ENCODE measurements around the gene TSPYL2. TPM values are rescaled to one million over a fixed set of nuclear protein-coding genes. Genes with fewer than 3 reads are reported as not detected.

The TSPYL2 gene
- 10 to 100 TPM; 49.6 to 97.4 TPM for total RNA-seq

- peaks cover 33 to 34% of the 10 kb centered on the region in 2 donors for H3K36me3 Mint-ChIP-seq
- DNase-seq (ENCODE audit: low spot score in 2 of 2) (peak; percentile 89 to 95), ATAC-seq (peak; percentile 85 to 86)
- H3K27ac Mint-ChIP-seq: peak within 1 kb of the TSS; percentile 96 to 97
- H3K9me3 Mint-ChIP-seq: no peaks in the 10 kb centered on the region
These were observed at the start of gene TSPYL2 for GRCh38 chrX:53081925-53082772. Gene TSPYL2, plus strand, starts transcription at chrX:53082367. Its CDS starts 132 bp downstream, at chrX:53082499.

GRCh38 chrX:53036149-53036548, 46.0 kb upstream of the TSPYL2 start:
- ATAC-seq: no peak
- H3K9me3 Mint-ChIP-seq: no peaks in the 10 kb centered on the region
- H3K36me3 Mint-ChIP-seq: no peaks in the 10 kb centered on the region

GRCh38 chrX:53039236-53039635, 42.9 kb upstream of the TSPYL2 start:
- no peaks in the 10 kb centered on the region for H3K36me3 Mint-ChIP-seq
- ATAC-seq (no peak), DNase-seq (ENCODE audit: low spot score in 2 of 2) (no peak)
- H3K27ac Mint-ChIP-seq: no peak overlapping the region
- H3K9me3 Mint-ChIP-seq: no peaks in the 10 kb centered on the region

More at GRCh38 chrX:53036149-53036548, 46.0 kb upstream of the TSPYL2 start:
- DNase-seq (ENCODE audit: low spot score in 2 of 2): no peak
- H3K27ac Mint-ChIP-seq: no peak overlapping the region

GRCh38 chrX:53044995-53045394, 37.2 kb upstream of the TSPYL2 start:
- H3K9me3 Mint-ChIP-seq: no peaks in the 10 kb centered on the region

GRCh38 chrX:53047228-53047627, 34.9 kb upstream of the TSPYL2 start:
- Mint-ChIP-seq H3K27ac (no peak overlapping the region), H3K36me3 (no peaks in the 10 kb centered on the region), H3K9me3 (no peaks in the 10 kb centered on the region)
- DNase-seq (ENCODE audit: low spot score in 2 of 2) (no peak), ATAC-seq (no peak)

More at GRCh38 chrX:53044995-53045394, 37.2 kb upstream of the TSPYL2 start:
- H3K27ac Mint-ChIP-seq: no peak overlapping the region
- DNase-seq (ENCODE audit: low spot score in 2 of 2) (no peak), ATAC-seq (no peak)
- H3K36me3 Mint-ChIP-seq: no peaks in the 10 kb centered on the region

- Mint-ChIP-seq H3K27ac (no peak within 1 kb of the TSS), H3K9me3 (no peaks in the 10 kb centered on the region), H3K36me3 (no peaks in the 10 kb centered on the region)
- DNase-seq (ENCODE audit: low spot score in 2 of 2): no peak
- no peak for ATAC-seq
These were observed 33.7 kb upstream of the TSPYL2 start, which contains the start of gene GPR173 for GRCh38 chrX:53048169-53049126. Gene GPR173, plus strand, starts transcription at chrX:53048789. Its CDS starts 27,833 bp downstream, at chrX:53076622.

- Mint-ChIP-seq H3K36me3 (no peaks in the 10 kb centered on the region), H3K9me3 (no peaks in the 10 kb centered on the region), H3K27ac (no peak overlapping the region)
- ATAC-seq: no peak
- no peak for DNase-seq (ENCODE audit: low spot score in 2 of 2)
These were observed 33.0 kb upstream of the TSPYL2 start for GRCh38 chrX:53049127-53049517.

GRCh38 chrX:53050841-53051240, 31.3 kb upstream of the TSPYL2 start:
- no peaks in the 10 kb centered on the region for H3K36me3 Mint-ChIP-seq
- no peak overlapping the region for H3K27ac Mint-ChIP-seq
- ATAC-seq: no peak
- H3K9me3 Mint-ChIP-seq: no peaks in the 10 kb centered on the region
- no peak for DNase-seq (ENCODE audit: low spot score in 2 of 2)

GRCh38 chrX:53055244-53055849, 26.8 kb upstream of the TSPYL2 start:
- DNase-seq (ENCODE audit: low spot score in 2 of 2) (no peak), ATAC-seq (no peak)
- H3K9me3 Mint-ChIP-seq: no peaks in the 10 kb centered on the region
- H3K36me3 Mint-ChIP-seq: no peaks in the 10 kb centered on the region
- no peak overlapping the region for H3K27ac Mint-ChIP-seq

GRCh38 chrX:53056292-53056691, 25.9 kb upstream of the TSPYL2 start:
- peak; percentile 24 to 29 for ATAC-seq
- Mint-ChIP-seq H3K9me3 (no peaks in the 10 kb centered on the region), H3K27ac (no peak overlapping the region), H3K36me3 (no peaks in the 10 kb centered on the region)
- no peak for DNase-seq (ENCODE audit: low spot score in 2 of 2)

- Mint-ChIP-seq H3K36me3 (no peaks in the 10 kb centered on the region), H3K9me3 (no peaks in the 10 kb centered on the region), H3K27ac (no peak overlapping the region)
- ATAC-seq (no peak), DNase-seq (ENCODE audit: low spot score in 2 of 2) (no peak)
These were observed 17.1 kb upstream of the TSPYL2 start for GRCh38 chrX:53065104-53065503.

- Mint-ChIP-seq H3K27ac (peak overlapping the region in 1 of 2 donors; percentile 83), H3K36me3 (no peaks in the 10 kb centered on the region), H3K9me3 (no peaks in the 10 kb centered on the region)
- DNase-seq (ENCODE audit: low spot score in 2 of 2): no peak
- ATAC-seq: no peak
These were observed 11.1 kb upstream of the TSPYL2 start for GRCh38 chrX:53071064-53071463.

GRCh38 chrX:53071604-53072417, 10.4 kb upstream of the TSPYL2 start:
- DNase-seq (ENCODE audit: low spot score in 2 of 2) (peak; percentile 58 to 61), ATAC-seq (peak; percentile 76 to 77)
- Mint-ChIP-seq H3K27ac (peak overlapping the region; percentile 83 to 89), H3K9me3 (no peaks in the 10 kb centered on the region), H3K36me3 (no peaks in the 10 kb centered on the region)

- no peaks in the 10 kb centered on the region for H3K36me3 Mint-ChIP-seq
- peak overlapping the region; percentile 83 to 89 for H3K27ac Mint-ChIP-seq
- no peak for DNase-seq (ENCODE audit: low spot score in 2 of 2)
- ATAC-seq: peak in 1 of 2 donors; percentile 25
- no peaks in the 10 kb centered on the region for H3K9me3 Mint-ChIP-seq
These were observed 9.6 kb upstream of the TSPYL2 start for GRCh38 chrX:53072418-53073114.

- peak overlapping the region in 1 of 2 donors; percentile 83 for H3K27ac Mint-ChIP-seq
- DNase-seq (ENCODE audit: low spot score in 2 of 2): no peak
These were observed 9.0 kb upstream of the TSPYL2 start for GRCh38 chrX:53073115-53073586.

More at GRCh38 chrX:53073115-53073586, 9.0 kb upstream of the TSPYL2 start:
- Mint-ChIP-seq H3K36me3 (no peaks in the 10 kb centered on the region), H3K9me3 (no peaks in the 10 kb centered on the region)
- peak in 1 of 2 donors; percentile 27 for ATAC-seq

Measured in activated naive CD4-positive, alpha-beta T cell treated with anti-CD3 and anti-CD28 coated beads, Interleukin-2, amount 50 U/mL, for 72 hours (primary cell).